GM21576 (cell line): Measurements from ENCODE around the gene HOMER3.
"Not testable (repeated sequence)": the region's sequence is repeated elsewhere in the genome, so short reads cannot be mapped to it uniquely, and the experiment has no call there.

ENCODE experiments used
- ATAC-seq: cut with Tn5 transposase; IDR thresholded peaks from one replicate; pipeline ENCODE4 v1.9.1; 2021; ENCODE audit warnings: mild to moderate bottlenecking, moderate library complexity; ENCODE audit not compliant: unreplicated experiment

HOMER3 gene

DNA sequence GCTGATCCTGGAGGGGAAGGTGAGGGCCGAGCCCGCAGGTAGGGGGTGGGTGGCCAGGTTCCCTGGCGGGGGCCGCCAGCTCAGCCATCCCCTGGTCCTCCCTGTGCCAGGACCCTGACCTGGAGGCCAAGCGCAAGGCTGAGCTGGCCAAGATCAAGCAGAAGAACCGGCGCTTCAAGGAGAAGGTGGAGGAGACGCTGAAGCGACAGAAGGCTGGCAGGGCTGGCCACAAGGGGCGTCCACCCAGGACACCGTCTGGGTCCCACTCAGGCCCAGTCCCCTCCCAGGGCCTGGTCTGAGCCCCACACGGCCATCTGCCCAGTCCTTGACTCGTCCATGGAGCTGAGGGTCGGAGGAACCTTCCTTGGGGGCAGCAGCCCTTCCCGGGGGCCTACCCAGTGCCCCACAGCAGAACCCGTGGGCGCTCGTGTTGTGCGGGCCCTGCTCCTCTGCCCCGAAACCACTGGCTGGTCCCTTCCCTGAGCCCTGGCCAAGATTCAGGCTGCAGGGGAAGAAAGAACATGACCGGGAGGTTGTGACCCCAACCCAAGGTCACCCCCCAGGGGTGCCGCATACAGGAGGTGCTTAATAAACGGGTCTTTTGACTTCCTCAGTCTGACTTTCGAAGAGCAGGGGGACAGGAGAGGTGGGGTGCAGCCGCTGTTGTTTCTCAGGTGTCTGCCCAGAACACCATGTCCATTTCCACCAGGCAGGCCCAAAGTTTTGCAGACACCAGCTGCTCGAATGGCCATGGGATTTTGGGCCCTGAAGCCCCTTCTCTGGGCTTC lies 12.8 kb downstream of the HOMER3 start:
- no peak for ATAC-seq

DNA sequence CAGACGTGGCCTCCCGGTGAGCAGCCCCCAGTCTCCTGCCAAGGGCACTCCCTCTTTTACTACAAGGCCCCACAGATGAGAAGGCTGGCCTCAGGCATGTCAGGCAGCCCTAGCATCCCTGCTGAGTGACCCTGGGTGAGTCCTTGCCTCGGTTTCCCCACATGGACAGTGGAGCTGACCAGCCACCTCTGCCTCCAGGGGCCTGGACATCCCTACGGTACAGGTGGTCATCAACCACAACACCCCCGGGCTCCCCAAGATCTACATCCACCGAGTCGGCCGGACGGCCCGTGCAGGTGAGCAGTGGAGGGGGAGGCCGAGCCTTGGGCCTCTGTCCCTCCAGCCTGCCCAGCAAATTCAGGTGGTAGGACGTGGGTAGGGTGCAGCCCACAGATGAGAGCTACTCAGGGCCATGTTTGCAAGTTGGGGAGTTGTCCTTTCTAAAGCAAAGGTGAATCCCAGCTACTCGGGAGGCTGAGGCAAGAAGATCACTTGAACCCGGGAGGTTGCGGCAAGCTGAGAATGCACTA lies 16.3 kb downstream of the HOMER3 start:
- ATAC-seq, result no peak

DNA sequence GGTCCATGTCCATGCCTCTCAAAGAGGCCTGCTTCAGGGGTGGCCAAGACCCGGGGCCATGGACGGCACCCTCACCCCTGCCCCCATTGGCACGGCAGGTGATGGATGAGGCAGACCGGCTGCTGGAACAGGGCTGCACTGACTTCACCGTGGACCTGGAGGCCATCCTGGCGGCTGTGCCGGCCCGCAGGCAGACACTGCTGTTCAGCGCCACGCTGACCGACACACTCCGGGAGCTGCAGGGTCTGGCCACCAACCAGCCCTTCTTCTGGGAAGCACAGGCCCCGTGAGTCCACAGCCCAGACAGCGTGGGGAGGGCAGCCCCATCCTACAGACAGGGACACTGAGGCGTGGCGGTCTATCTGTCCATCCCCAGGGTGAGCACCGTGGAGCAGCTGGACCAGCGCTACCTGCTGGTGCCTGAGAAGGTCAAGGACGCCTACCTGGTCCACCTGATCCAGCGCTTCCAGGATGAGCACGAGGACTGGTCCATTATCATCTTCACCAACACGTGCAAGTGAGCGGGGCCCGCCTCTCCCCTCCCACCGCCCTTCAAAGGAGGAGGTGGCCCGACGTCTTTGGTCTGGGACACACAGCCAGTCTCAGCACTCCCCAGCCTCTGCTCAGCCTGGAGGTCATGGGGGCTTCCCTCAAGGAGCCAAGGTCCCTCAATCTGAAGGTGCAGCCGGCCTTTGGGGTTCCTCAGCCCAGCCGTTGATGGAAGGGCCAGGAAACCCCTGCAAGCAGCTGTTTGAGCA lies 18.6 kb downstream of the HOMER3 start:
- no peak for ATAC-seq

DNA sequence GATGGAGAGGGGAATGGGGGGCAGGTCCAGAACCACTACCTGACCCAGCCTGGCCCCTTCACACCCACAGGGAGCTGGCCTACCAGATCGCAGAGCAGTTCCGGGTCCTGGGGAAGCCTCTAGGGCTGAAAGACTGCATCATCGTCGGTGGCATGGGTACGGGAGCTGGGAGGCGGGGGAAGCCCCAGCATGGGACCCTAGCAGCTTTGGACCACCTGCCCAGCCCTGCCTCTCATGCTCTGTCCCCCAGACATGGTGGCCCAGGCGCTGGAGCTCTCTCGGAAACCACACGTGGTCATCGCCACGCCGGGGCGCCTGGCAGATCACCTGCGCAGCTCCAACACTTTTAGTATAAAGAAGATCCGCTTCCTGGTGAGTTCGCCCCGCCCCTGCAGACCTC lies 19.4 kb downstream of the HOMER3 start:
- no peak for ATAC-seq

DNA sequence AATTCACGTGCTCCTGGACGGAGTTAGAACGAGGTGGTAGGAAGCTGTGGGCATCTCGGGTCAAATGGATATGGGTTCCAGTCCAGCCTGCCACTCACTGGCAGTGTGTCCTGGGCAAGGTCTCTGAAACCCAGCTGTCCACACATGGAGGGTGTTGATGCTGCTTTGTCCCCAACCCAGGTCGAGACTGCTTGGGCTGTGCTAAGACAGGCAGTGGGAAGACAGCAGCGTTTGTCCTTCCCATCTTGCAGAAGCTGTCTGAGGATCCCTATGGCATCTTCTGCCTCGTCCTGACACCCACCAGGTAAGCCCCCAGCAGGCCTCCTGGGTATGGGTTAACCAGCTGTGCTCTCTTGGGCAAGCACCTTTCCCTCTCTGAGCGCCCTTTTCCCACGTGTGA lies 20.6 kb downstream of the HOMER3 start:
- ATAC-seq, result no peak

DNA sequence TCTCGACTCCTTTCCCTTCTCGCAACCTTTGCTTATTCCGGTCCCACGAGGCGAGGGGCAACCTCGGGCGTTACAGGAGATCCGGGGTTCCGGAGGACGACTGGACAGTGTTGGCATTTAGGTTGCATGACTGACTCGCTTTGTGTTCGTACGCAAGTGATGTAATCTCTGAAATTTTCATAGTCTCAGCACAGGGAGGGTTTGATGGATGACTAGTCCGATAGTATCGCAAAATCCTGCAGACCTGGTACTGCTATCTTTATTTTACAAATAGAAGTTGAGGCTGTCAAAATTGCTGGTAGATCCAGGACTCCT lies 21.2 kb downstream of the HOMER3 start:
- ATAC-seq, result no peak

DNA sequence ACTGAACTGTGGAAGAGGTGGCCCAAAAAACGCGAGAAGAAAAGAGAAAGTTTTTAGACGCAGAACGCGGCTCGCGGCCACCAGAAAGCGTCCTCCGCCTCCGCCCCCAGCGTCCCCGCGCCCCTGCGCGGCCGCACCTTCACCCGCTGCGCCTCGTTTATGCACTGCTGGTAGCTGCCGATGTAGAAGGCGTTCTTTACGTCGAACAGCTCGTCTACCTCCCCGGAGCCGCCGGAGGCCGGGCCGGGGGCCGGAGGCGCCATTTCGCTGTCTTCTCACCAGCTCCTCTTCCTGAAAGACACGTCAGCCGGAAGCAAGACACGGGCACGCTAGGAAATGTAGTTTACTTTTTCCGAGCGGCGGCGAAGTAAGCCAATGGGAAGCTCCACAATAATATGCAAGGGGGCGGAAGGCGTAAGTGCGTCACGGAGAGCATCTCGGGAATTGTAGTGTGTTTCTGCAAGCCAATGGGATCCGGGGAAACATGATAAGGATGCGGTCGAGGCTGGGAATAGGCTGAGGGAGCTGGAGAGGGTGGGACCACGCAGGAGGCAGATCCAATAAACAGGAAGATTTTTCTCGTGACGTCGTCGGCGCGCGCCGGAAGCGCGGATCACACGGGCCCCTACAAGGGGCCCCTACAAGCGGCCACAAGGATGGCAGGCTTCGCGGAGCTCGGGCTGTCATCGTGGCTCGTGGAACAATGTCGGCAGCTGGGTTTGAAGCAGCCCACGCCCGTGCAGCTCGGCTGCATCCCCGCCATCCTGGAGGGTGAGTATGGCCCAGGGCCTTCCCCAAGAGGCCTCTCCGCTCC lies 21.7 kb downstream of the HOMER3 start, which contains the start of the genes COPE and DDX49:
COPE (minus strand) TSS at position 302 of the 814 bp plus-strand sequence; CDS start at position 263, 39 bp downstream.
DDX49 (plus strand) TSS at position 630 of the 814 bp plus-strand sequence; CDS start at position 657, 27 bp downstream.
- ATAC-seq, result peak; percentile 91

DNA sequence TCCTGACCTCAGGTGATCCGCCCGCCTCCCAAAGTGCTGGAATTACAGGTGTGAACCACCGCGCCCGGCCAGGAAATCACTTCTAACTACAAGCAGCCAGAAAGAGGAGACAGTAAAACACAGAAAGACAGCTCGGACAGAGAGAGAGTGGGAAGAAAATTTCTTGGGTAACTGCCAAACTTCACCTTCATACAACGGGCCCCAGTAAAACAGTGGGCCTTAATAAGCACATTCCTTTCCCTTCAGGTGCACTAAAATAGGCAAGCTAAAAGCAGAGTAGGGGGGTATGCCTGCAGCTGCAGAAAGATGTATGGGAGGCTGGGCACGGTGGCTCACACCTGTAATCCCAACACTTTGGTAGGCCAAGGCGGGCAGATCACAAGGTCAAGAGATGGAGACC lies 23.4 kb downstream of the HOMER3 start:
- ATAC-seq, result not testable (repeated sequence)

DNA sequence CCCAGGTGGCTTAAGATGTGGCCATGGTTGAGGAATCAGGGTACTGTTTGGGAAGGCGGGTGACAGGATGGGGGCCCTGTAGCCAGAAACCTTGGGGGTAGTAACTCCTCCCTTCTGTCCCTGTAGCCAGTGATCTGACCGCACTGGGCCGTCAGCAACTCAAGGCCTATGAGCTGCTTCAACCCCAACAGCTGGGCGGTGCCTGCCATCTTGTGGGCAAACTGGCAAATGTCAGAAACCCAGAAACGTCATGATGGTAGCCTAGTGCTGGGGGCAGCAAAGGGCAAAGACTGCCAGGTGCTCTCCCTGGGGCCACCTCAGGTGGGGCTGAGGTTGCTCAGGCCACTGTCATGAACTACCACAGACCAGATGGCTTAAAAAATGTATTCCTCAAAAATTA lies 25.4 kb downstream of the HOMER3 start:
- no peak for ATAC-seq

DNA sequence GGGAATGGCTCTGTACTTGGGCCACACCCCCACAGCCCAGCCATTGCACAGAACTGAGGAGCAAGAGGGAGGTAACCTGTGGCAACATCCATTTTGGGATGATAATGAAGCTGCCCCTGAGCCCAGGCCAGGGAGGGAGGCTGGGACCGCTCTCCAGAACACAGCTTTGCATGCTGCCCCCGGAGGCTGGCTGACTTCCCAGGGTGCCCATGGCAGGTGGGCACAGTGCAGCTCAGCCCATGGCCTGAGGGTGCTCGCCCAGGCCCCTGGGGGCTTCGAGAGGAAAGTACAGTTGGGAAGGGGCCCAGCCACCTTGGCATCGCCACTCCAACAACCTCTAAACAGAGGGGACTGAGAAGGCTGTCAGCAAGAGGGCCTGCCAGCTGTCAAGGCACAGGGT lies 27.6 kb downstream of the HOMER3 start:
- no peak for ATAC-seq

DNA sequence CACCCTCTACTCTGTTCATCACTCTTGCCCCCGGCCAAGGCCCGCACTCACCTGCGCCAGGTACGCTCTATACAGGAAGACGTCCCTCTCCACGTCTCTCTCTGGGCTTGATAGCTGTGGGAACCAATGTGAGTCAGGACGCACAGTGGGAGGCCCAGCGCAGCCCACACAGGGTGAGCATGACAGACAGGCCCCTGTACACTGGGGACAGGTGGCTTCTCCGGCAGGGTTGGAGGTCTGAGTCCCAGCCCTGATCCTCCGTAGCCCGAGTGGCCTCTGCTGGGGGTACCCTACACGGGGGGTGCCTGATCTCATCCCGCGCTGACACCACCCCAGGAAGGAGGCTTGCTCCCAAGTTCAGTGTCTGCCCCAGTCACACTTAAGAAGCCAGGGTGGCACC lies 28.1 kb downstream of the HOMER3 start:
- no peak for ATAC-seq

DNA sequence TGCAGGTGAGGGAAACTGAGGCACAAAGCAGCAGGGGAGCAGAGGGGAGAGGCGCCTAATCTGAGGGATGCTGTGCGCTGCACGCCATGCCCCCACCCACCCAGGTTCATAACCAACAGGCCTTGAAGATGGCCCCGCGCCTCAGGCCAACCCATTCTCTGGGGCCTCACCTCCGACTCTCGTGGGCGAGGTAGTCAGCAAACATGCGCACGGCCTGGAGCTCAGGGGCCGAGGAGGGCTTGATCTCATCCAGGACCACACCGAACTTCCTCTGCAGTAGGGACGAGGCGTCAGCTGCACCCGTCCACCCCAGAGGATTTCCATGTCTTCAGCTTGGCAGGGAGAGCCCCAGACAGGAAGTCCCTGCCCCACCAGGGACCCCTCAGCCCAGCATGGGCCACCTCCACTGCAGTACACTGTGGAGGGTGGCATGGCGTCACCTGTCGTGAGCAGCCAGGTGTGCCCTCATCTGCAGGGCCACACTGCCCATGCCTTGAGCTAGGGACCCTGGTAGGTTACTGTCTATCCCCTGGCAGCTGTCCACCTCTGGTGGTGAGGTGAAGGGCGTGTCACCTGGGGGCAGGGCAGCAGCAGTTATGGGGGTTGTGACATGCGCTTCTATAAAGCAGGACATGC lies 30.1 kb downstream of the HOMER3 start:
- ATAC-seq, result no peak

DNA sequence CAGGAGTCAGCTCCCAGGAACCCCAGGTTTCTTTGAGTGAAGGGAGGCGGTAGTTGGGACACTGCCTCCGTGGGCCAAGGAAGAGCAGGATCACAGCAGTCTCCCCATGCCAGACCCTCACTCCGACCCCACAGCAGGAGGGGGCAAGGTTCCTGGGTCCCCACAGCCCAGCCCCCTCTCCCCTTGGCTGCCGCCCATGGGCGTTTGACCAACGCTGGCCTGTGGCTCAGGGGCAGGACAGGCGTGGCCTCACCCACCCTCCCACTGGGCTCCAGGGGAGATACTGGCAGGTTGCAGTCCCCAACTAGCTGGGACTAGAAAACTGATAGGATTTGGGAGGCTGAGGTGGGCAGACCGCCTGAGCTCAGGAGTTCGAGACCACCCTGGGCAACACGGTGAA lies 31.0 kb downstream of the HOMER3 start:
- ATAC-seq, result no peak

DNA sequence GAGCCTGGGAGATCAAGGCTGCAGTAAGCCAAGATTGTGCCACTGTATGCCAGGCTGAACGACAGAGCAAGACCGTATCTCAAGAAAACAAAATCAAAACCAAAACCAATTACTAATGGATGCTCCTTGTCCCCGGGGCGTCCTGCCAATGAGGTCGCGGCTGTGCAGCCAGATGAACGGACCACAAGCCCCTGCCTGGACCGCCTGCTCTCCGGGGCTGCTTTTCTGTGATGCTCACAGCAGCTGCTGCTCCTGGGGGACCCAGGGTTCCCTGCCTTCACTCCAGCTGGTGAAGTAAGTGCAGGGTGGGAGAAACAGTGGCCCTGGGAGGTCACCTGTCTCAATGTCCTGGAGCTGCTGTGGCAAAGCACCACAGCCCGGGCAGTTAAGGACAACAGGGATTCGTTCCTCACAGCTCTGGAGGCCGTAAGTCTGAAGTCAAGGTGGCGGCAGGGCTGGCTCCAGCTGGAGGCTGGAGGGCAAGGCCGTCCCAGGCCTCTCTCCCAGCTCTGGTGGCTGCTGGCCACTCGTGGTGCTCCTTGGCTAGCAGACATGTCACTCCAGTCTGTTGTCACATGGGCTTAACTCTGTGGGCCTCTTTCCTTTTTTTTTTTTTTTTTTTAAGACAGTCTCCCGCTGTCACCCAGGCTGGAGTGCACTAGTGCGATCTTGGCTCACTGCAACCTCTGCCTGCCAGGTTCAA lies 31.9 kb downstream of the HOMER3 start:
- ATAC-seq, result no peak

DNA sequence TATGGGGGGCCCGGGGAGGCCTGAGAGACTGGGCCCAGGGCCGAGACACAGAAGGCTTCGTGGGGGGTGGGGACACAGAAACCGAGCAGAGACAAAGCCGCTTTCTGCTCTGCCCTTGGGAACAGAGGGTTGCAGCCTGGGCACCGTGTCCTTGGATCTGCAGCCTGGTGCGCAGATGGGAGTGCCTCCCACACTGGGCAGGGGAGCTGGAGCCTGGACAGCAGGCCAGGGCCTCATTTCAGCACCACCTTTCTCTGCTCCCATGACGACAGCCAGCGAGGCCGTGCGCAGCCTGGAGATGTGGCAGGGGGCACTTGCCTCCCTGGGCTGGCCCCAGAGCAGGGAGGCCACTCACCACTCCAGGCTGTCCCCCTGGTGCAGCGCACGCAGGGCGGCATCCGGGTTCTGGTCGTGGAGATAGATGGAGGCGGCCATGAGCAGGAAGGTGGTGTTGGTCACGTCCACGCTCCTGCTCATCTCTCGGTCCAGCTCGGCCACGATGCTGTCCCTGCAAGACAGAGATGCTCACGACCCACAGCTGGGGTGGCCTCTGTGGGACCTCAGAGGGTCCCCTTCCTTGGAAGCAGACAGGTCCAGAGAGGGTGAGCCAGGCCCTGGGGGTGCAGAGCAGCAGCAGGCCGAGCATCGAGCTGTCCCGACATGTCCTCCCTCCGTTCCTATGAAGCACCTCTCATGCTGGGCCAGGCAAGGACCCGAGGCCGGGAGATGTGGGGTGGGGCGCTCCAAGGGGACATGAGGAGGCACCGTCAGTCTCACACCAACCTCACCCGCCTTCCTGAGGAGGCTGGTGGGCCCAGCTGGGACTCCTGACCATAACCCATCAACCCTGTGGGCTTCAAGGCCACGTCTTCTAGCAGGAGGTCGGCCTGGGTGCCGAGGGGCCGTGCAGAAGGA lies 34.2 kb downstream of the HOMER3 start:
- ATAC-seq, result no peak

DNA sequence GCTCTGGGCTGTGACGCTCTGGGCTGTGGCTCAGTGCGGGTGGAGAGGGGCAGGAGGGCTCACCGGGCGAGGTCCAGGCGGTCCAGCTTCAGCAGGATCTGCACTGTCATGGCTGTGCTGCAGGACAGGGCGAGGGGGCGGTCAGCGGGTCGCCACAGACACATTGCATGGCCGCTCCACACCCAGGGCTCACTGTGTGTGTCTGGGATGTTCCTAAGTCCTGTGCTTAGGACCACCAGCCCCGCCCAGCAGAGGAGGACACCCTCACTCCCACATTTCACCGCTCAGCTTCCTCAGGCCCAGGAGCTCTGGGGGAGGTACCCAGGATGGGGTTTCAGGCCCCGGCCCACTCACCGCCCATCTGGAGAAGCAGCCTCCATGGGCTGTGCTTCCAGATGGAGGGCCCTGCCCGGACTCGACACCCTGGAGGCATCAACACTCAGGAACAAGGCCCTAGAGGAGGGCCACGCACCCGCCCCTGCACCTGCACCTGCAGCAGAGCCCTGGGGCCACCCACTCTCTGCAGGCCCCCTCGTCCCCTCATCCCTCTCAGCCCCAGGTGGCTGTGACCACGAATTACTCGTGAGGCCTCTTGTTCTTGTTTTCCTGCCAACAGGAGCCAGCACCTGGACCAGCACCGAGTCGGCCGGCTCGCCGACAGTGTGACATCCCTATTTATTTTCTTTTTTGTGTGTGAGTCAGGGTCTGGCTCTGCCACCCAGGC lies 35.3 kb downstream of the HOMER3 start:
- ATAC-seq, result no peak

DNA sequence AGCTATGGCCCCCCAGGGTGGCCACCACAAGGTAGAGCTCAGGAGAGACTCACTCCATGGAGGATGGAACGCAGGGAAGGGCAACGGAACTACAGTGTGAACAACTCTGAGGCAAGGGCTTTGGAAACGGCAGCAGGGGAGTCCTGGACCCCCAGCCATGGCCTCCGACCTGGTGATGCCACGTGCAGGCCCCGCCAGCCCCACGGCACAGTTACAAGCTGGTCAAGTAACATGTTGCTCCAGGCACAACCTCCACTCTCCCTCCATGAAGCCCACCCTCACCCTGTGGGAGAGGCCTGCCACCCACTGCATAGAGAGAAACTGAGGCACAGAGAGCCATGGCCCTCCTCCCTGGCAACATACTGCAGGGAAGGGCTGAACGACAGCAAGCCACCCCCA lies 36.0 kb downstream of the HOMER3 start:
- no peak for ATAC-seq

DNA sequence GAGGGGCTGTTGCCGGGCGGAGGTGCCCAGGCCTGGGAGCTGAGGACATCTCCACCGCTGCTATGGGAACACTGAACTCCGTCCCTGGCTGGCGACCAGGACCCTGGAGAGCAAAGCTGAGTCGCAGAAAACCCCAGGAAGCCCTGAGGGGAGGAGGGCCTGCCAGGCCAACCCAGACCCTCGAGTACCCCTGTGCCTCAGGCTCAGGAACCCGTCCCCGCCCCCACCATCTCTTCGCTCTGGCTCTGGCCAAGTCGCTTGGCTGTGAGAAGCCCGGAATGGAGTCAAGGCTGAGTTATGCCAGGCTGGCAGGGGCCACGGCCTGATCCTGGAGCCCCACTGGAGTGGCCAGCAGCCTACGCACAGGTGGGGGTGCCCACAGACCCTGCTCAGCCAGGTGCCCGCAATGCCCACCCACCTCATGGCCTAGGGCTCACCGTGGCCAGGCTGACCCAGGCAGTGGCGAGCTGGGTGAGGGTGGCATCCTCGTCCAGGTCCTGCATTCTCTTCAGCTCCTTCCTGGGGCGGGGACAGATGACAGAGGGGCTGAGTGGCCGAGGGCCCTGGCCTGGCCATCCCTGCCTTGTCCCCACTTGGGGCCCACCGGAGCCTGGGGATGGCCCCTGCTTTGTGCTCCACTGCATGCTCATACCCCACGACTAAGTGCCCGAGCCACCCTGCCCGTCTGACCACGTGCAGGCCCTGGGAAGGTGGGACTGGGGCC lies 36.5 kb downstream of the HOMER3 start:
- no peak for ATAC-seq
